ENCODE results near the gene CCM2. TPM values are rescaled to one million over a fixed set of nuclear protein-coding genes. Genes with fewer than 3 reads are reported as not detected.

The CCM2 gene
- total RNA-seq, 1 donor from 2014 or later, result 63.1 TPM

DNA sequence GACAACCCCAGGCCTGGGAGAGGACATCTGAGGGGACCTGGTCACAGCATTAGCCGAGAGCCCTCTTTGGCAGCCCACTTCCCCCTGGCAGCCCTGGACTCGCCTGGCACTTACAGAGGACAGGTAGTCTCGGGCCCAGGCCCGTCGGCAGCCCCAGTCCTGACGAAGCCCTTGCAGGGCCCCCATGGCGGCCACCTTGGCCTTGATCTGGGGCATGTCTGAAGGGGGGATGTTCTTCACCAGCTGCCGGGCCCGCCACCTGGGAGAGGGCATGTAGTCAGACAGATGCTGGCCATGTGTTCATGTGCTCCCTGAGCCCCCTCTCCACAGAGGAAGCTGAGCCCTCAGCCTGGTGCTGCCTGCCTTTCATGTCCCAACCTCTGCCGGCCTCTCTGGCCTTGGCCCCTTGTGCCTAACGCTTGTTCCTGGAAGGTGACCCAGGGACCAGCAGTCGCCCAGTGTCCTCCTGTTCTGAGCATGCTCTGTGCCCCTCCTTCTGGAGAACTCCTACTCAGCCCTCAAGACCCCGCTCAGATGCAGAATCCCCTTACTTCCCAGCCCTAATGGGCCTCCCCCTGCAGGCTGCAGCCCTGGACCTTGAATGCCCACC is 35.1 kb upstream of the CCM2 start:
- Mint-ChIP-seq H3K27ac (no peak overlapping the region), H3K36me3 (ENCODE audit: low read depth) (peaks cover 51% of the 10 kb centered on the region), H3K4me1 (peaks cover 13% of the 10 kb centered on the region), H3K4me3 (no peak overlapping the region), H3K9me3 (no peaks in the 10 kb centered on the region), H3K27me3 (no peaks in the 10 kb centered on the region)
- peak; percentile 64 for DNase-seq
- intact Hi-C loops (cut with micrococcal nuclease), result no loop called here

DNA sequence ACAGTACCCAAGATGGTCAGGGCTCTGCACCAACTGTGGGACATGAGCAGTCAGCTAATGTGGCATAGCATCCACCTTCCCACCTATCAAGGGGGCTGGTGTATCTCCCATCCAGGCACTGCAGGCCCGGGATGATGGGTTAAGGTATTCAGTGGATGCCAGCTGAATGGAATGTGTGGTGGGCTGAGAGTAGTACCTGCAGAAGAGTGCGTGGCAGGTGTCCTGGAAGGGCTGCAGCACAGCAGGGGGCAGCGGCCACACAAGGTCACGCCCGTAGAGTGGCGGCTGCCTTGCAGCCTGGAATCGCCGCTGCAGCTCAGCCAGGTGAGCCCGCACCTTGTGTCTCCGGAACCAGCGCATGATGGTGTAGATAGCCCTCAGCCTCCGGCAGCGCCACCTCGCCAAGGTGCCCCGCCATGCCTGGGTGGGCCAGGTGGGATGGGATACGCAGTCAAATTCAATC is 34.5 kb upstream of the CCM2 start:
- H3K9me3 Mint-ChIP-seq, result no peaks in the 10 kb centered on the region
- peaks cover 8% of the 10 kb centered on the region for H3K4me1 Mint-ChIP-seq
- intact Hi-C loops (cut with micrococcal nuclease), result no loop called here
- no peak overlapping the region for H3K4me3 Mint-ChIP-seq
- peak; percentile 58 for DNase-seq
- H3K27me3 Mint-ChIP-seq, result no peaks in the 10 kb centered on the region
- no peak overlapping the region for H3K27ac Mint-ChIP-seq
- H3K36me3 Mint-ChIP-seq (ENCODE audit: low read depth), result peaks cover 49% of the 10 kb centered on the region

DNA sequence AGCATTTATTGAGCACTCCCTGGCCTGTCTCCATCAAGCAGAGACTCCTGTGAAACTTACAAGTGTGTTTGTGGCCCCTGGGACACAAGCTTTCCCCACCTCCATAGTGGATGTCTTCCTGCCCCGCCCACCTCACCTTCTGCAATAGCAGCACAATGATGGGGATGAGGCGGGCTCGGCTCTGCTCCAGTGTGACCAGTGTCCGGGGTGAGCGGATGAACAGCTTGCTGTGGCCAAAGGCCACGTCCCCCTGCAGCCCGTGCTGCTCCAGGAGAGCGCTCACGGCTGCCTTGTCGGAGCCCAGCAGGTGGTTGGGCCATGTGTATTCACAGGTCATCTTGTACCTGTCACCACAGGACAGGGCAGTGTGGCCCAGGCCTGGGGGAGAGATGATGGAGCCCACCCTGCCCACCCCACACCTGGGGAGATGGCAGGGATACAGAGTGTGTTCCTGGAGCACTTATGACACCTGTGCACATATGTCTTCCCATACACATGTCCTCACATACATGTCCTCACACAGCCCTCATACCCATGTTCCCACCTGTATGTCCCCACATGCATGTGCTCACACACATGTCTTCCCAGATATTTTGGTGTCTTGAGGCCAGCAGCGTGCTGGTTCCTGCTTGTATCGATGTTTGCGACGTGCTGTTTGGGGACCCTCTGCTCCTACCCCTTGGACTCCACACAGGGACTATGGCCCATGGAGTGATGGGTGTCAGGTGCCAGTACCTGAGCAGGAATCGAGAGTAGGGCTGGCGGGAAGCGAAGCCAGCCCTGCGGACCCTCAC is 33.9 kb upstream of the CCM2 start:
- Mint-ChIP-seq H3K27me3 (no peaks in the 10 kb centered on the region), H3K27ac (no peak overlapping the region), H3K9me3 (no peaks in the 10 kb centered on the region), H3K36me3 (ENCODE audit: low read depth) (peaks cover 53% of the 10 kb centered on the region), H3K4me1 (peaks cover 6% of the 10 kb centered on the region), H3K4me3 (no peak overlapping the region)
- intact Hi-C loops (cut with micrococcal nuclease), result no loop called here
- DNase-seq, result peak; percentile 57

DNA sequence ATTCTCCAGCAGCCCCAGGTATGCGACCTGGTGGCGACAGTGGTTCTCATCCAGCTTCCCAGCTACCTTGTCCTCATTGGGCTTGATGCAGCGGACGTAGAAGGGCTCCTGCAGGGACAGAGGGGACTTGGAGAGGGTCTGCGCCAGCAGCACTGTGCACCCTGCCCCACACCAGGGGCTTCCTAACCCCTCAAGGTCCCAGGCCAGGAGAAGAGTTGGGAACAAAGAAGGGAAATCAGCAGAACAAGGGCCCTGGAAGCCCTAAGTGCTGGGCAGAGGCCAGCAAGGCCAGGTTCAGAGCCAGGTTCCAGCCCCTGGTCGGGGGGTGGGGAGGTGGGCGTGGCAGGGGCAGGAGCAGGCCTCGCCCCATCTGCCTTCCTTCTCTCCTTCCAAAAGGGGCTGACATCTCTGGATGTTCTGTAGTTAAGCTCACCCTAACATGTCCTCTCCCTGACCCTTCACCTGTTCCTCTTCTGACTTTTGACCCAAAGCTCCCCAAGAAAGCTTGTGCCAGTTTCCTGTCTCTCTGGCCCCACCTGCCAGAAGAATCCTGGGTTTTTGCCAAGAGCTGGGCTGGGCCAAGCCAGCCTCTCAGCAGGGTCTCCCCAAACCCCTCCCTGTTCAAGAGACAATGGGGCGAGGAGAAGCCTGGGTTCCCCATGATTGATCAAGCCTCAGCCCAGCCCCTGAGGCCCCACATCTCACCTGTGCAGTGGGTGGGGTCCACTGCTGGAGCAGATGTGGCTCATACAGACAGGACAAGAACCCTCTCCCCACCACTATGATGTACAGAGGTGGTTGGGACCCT is 33.1 kb upstream of the CCM2 start:
- H3K27me3 Mint-ChIP-seq, result no peaks in the 10 kb centered on the region
- no peak for DNase-seq
- peaks cover 10% of the 10 kb centered on the region for H3K4me1 Mint-ChIP-seq
- H3K9me3 Mint-ChIP-seq, result no peaks in the 10 kb centered on the region
- intact Hi-C loops (cut with micrococcal nuclease), result no loop called here
- H3K4me3 Mint-ChIP-seq, result no peak overlapping the region
- no peak overlapping the region for H3K27ac Mint-ChIP-seq
- H3K36me3 Mint-ChIP-seq (ENCODE audit: low read depth), result peaks cover 57% of the 10 kb centered on the region

DNA sequence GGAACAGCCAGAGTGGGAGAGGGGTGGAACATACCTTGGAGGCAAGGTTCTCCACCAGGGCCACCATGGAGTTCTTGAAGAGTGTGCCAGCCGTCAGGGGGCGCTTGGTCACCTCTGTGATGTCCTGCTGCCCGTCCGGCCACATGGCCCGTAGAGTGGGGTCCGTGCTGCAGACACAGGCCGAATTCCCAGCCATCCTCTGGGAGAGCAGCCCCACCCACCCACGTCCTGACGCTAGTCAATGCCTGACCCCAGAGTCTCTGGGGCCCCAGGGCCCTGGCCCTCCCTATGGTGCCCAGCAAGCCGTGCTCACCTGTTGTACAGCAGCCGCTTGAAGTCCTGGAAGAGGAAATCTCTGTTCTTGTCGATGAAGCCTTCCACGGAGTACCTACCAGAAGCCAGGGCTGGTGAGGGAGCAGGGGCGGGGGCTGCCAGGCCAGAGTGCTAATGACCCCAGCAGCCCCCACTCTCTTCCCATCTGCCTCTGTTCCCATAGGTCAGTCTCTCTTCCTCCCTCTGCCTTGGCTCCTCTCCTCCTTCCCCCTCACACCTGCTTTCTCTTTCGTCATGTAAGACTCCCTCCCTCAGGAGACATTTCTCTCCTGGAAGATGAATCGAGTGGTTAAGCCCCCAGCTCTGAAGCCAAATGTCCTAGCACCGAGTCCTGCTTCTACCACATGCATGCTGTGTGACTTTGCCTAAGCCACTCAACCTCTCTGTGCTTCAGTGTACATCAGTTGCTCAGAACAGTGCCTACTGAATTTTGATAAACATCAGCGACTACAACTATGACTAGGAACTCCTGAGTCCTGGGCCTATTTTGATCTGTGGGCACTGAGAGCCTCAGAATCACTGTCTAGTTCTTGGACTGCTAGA is 32.2 kb upstream of the CCM2 start:
- intact Hi-C loops (cut with micrococcal nuclease), result no loop called here
- Mint-ChIP-seq H3K4me1 (peaks cover 15% of the 10 kb centered on the region), H3K27me3 (no peaks in the 10 kb centered on the region), H3K27ac (no peak overlapping the region), H3K4me3 (no peak overlapping the region), H3K9me3 (no peaks in the 10 kb centered on the region), H3K36me3 (ENCODE audit: low read depth) (peaks cover 64% of the 10 kb centered on the region)
- no peak for DNase-seq

DNA sequence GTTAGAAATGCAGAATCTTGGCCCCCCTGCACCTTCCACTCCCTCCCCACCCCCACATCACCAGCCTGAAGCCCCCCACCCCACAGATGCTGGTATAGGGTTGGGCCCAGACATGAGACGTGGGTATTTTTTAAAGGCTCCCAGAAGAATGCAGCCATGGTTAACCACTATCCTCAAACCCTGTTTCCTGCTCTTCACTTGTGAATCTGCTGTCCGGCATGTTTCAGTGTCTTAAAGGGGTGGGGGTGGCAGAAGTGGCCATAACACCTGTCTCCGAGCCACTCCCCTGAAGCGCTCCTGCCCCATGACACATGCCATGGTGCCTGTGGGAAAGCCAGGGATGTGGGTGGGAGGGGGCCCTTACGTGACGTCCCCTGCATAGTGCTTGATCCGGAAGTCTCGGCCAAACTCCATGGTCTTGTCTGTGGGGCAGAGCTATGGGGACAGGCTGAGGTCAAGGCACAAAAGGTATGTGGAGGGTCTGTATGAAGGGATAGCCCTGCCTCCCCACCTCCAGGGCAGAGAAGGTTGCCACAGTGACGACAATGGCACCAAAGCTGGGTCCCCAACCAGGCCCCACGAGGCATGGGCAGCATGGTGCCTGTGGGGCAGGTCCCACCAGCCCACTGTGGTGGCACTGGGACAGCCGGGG is 30.8 kb upstream of the CCM2 start:
- no peak for DNase-seq
- Mint-ChIP-seq H3K4me1 (peaks cover 20% of the 10 kb centered on the region), H3K9me3 (no peaks in the 10 kb centered on the region), H3K27me3 (no peaks in the 10 kb centered on the region), H3K27ac (no peak overlapping the region), H3K4me3 (no peak overlapping the region), H3K36me3 (ENCODE audit: low read depth) (peaks cover 65% of the 10 kb centered on the region)
- intact Hi-C loops (cut with micrococcal nuclease), result no loop called here

DNA sequence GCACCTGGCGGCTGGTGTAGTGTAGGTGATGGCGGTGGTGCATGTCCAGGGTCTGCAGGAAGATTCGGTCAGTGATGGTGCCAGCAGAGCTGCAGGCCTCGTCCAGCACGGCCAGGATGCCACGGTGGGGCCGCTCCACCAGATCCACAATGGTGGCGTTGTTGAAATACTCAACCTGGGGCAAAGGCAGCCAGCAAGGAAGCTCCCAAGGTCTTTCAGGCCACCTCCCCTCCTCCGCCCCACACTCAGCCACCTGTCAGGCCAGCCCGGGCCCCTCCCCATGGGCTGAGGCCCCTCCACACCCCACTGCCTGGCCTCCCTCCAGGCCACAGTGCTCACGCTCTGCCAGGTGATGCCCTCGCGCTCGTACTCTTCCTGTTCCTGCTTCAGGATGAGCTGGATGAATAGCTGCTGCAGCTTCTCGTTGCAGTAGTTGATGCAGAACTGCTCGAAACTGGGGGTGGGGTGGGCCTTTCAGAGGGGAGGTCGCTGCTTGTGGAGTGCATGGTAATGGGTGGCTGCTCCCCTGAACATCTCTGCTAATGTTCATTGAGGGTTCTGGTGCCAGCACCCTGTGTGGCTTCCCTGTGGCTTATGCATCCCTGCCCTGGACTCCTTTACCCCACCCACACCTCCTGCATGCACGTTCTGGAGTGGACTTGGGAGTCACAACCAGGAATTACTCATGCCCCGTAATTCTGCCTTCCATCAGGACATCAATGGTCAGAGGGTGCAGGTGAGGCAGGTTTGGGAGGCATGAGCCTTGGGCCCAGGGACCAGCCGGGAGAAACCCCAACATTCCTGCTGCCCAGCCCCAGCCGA is 30.1 kb upstream of the CCM2 start:
- peaks cover 23% of the 10 kb centered on the region for H3K4me1 Mint-ChIP-seq
- no peaks in the 10 kb centered on the region for H3K9me3 Mint-ChIP-seq
- no peak overlapping the region for H3K4me3 Mint-ChIP-seq
- peaks cover 70% of the 10 kb centered on the region for H3K36me3 Mint-ChIP-seq (ENCODE audit: low read depth)
- no peaks in the 10 kb centered on the region for H3K27me3 Mint-ChIP-seq
- DNase-seq, result no peak
- H3K27ac Mint-ChIP-seq, result no peak overlapping the region
- intact Hi-C loops (cut with micrococcal nuclease), result no loop called here

DNA sequence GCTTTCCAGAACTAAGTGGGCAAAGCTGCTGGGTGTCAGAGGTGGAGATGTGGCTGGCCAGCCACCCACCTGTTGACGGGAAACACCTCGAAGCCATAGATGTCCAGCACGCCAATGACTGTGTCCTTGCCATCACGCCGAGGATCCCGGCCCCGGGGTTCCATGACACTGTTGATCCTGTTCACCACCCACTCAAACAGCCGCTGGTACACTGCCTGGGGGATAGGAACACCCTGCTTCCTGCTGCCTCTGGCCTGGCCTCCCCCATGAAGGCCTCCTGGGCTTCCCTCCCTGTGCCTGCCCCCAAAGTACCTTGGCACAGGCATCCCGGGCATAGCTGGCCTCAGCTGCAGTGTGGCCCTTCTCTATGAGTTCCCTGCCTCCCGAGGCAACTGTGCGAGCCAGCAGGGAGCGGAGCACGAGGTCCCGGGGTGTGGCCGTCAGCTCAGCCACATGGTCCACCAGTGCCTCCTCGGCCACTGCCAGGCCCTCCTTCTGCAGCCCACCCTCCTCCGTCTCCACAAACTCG is 29.4 kb upstream of the CCM2 start:
- DNase-seq, result no peak
- intact Hi-C loops (cut with micrococcal nuclease), result no loop called here
- peaks cover 24% of the 10 kb centered on the region for H3K4me1 Mint-ChIP-seq
- H3K9me3 Mint-ChIP-seq, result no peaks in the 10 kb centered on the region
- H3K27me3 Mint-ChIP-seq, result no peaks in the 10 kb centered on the region
- peaks cover 69% of the 10 kb centered on the region for H3K36me3 Mint-ChIP-seq (ENCODE audit: low read depth)
- H3K4me3 Mint-ChIP-seq, result no peak overlapping the region
- no peak overlapping the region for H3K27ac Mint-ChIP-seq

DNA sequence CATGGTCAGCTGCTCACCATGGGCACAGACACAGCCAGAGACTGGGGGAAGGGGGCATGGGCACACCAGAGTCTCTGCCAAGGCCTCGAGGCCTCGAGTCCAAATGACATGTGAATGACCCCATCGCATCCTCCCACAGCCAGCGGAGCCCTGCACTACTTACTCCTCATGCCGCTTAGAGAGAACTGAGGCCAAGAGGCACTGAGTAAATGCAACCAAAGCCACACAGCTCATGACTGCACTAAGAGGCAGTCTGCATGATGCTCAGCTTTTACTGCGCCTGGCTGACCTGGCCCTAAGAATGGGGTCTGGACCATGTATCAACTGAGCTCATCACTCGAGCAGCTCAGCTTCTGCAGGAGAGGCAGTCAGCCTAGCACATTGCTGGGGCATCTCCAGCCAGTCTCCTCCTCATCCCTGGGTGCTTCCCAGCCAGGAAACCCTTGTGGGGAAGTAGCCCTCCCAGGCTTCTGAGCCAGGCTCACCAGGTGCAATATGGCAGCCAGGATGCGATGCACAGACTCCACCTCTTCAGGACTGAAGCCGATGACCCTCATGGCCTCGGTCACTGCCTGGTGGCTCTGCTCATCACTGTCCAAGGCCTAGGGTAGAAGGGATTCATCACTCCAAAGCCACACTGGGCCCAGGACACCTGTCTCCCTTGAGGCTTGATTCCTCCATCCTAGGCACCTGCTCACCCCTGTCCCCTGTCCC is 28.7 kb upstream of the CCM2 start:
- intact Hi-C loops (cut with micrococcal nuclease), result no loop called here
- Mint-ChIP-seq H3K27me3 (no peaks in the 10 kb centered on the region), H3K4me3 (no peak overlapping the region), H3K4me1 (peaks cover 27% of the 10 kb centered on the region), H3K9me3 (no peaks in the 10 kb centered on the region), H3K36me3 (ENCODE audit: low read depth) (peaks cover 69% of the 10 kb centered on the region), H3K27ac (peak overlapping the region; percentile 82)
- no peak for DNase-seq

DNA sequence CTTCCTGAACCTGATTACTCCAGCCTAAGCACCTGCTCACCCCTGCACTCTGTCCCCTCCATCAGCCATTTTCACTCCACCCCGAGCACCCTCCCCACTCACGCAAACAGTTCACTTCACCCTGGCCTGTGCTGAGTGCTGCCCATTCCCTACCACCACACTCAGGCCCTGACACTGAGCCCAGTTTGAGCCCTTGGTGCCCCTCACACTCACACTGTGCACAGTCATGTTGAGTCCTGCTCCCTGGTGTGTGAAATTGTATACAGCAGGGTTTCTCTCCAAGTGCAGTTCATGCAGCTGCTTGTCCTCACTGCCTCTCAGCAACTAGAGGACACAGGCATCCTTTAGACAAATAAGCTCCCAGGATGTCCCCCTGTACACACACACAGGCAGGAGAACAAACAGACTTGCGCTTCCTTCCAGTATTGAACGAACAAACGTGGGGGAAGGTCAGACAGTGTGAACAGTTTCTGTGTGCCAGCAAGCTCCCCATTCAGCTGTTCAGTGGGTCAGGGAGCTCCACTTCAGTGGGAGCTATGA is 28.0 kb upstream of the CCM2 start:
- H3K27ac Mint-ChIP-seq, result peak overlapping the region; percentile 82
- no peaks in the 10 kb centered on the region for H3K27me3 Mint-ChIP-seq
- DNase-seq, result no peak
- no peaks in the 10 kb centered on the region for H3K9me3 Mint-ChIP-seq
- H3K36me3 Mint-ChIP-seq (ENCODE audit: low read depth), result peaks cover 72% of the 10 kb centered on the region
- intact Hi-C loops (cut with micrococcal nuclease), result no loop called here
- no peak overlapping the region for H3K4me3 Mint-ChIP-seq
- H3K4me1 Mint-ChIP-seq, result peaks cover 31% of the 10 kb centered on the region

DNA sequence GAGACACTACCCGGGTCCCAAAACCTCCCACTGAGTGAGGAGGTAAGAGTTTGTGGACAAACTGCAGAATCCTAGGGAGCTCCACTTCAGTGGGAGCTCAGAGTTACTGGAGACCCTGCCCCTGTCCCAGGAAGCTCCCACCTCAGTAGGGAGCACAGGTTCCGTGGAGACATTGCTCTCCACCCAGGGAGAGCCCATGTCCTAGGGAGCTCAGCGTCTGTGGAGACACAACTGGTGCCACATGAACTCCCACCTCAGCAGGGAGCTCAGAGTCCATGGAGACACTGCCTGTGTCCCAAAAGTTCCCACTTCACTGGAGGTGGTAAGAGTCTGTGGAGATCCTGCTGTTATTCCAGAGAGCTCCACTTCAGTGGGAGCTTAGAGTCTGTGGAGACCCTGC is 27.4 kb upstream of the CCM2 start:
- intact Hi-C loops (cut with micrococcal nuclease), result no loop called here
- Mint-ChIP-seq H3K27ac (no peak overlapping the region), H3K4me3 (no peak overlapping the region), H3K27me3 (no peaks in the 10 kb centered on the region), H3K36me3 (ENCODE audit: low read depth) (peaks cover 70% of the 10 kb centered on the region), H3K4me1 (peaks cover 31% of the 10 kb centered on the region), H3K9me3 (no peaks in the 10 kb centered on the region)
- no peak for DNase-seq
